ENCODE measurements around the gene RALGPS1. TPM values are rescaled to one million over a fixed set of nuclear protein-coding genes. Genes with fewer than 3 reads are reported as not detected.

RALGPS1 gene
- total RNA-seq, 4 donors from 2014 or later: 2.2 to 10.3 (median 5.4) TPM

- H3K4me1 ChIP-seq: peaks cover 52 to 57% of the 10 kb centered on the region in 2 donors
- H3K27me3 ChIP-seq: no peaks in the 10 kb centered on the region
- H3K36me3 ChIP-seq: no peaks in the 10 kb centered on the region
- TF ChIP-seq POLR2A (IDR thresholded peaks at IDR 0.05) (no peak), CTCF (IDR thresholded peaks at IDR 0.05 in 4 of 5, conservative IDR thresholded peaks at IDR 0.05 in 1 of 5) (no peak)
- H3K4me3 ChIP-seq: no peak overlapping the region
- ATAC-seq: no peak
- in situ Hi-C loops (cut with MboI; ENCODE audit: low sequenced_read_pairs in 4 of 4): no loop called here
- DNase-seq: no peak
- H3K9me3 ChIP-seq: no peaks in the 10 kb centered on the region
- intact Hi-C loops (cut with DNase I; ENCODE audit: low total_unique reads): loop anchor here (10.0 kb wide), 1 partner anchor 335 kb away; the partner anchor contains the start of gene ZBTB43
- peak overlapping the region; percentile 68 to 89 (median 82) for H3K27ac ChIP-seq
These were observed 225.2 kb downstream of the RALGPS1 start for GRCh38 chr9:127139775-127140174.

GRCh38 chr9:127140181-127140580 lies 225.6 kb downstream of the RALGPS1 start:
- DNase-seq: no peak
- Histone ChIP-seq H3K9me3 (no peaks in the 10 kb centered on the region), H3K4me3 (no peak overlapping the region), H3K27ac (peak overlapping the region; percentile 68 to 89 (median 82)), H3K4me1 (peaks cover 52 to 54% of the 10 kb centered on the region in 2 donors), H3K27me3 (no peaks in the 10 kb centered on the region), H3K36me3 (no peaks in the 10 kb centered on the region)
- intact Hi-C loops (cut with DNase I; ENCODE audit: low total_unique reads) (no loop called here), in situ Hi-C loops (cut with MboI; ENCODE audit: low sequenced_read_pairs in 4 of 4) (no loop called here)
- TF ChIP-seq POLR2A (IDR thresholded peaks at IDR 0.05) (no peak), CTCF (IDR thresholded peaks at IDR 0.05 in 4 of 5, conservative IDR thresholded peaks at IDR 0.05 in 1 of 5) (no peak)
- no peak for ATAC-seq

GRCh38 chr9:127140842-127141675 lies 226.5 kb downstream of the RALGPS1 start:
- DNase-seq (no peak), ATAC-seq (no peak)
- intact Hi-C loops (cut with DNase I; ENCODE audit: low total_unique reads): no loop called here
- H3K27ac ChIP-seq: peak overlapping the region in 2 of 4 donors; percentile 82 to 89
- H3K36me3 ChIP-seq: no peaks in the 10 kb centered on the region
- in situ Hi-C loops (cut with MboI; ENCODE audit: low sequenced_read_pairs in 4 of 4): no loop called here
- H3K4me1 ChIP-seq: peaks cover 49% of the 10 kb centered on the region in 2 donors
- H3K27me3 ChIP-seq: no peaks in the 10 kb centered on the region
- H3K9me3 ChIP-seq: no peaks in the 10 kb centered on the region
- H3K4me3 ChIP-seq: no peak overlapping the region
- TF ChIP-seq CTCF (IDR thresholded peaks at IDR 0.05 in 4 of 5, conservative IDR thresholded peaks at IDR 0.05 in 1 of 5) (no peak), POLR2A (IDR thresholded peaks at IDR 0.05) (no peak)

- in situ Hi-C loops (cut with MboI; ENCODE audit: low sequenced_read_pairs in 4 of 4): no loop called here
- H3K4me1 ChIP-seq: peaks cover 43 to 54% of the 10 kb centered on the region in 2 donors
- H3K4me3 ChIP-seq: no peak overlapping the region
- H3K9me3 ChIP-seq: no peaks in the 10 kb centered on the region
- H3K27ac ChIP-seq: peak overlapping the region in 3 of 4 donors; percentile 86 to 89 (median 88)
- no peaks in the 10 kb centered on the region for H3K36me3 ChIP-seq
- DNase-seq (no peak), ATAC-seq (no peak)
- TF ChIP-seq CTCF (IDR thresholded peaks at IDR 0.05 in 4 of 5, conservative IDR thresholded peaks at IDR 0.05 in 1 of 5) (no peak), POLR2A (IDR thresholded peaks at IDR 0.05) (no peak)
- intact Hi-C loops (cut with DNase I; ENCODE audit: low total_unique reads): no loop called here
- no peaks in the 10 kb centered on the region for H3K27me3 ChIP-seq
These were observed 227.7 kb downstream of the RALGPS1 start for GRCh38 chr9:127142291-127142690.

Data from gastrocnemius medialis (tissue), 4 donors.